K562 treated with DMSO at 1 percent for 48 hours (cell line): ENCODE results near the gene GPR37L1. TPM values are rescaled to one million over a fixed set of nuclear protein-coding genes. Genes with fewer than 3 reads are reported as not detected.

Experiments
- total RNA-seq: library from RNA; unstranded; fragments of 300-600 nt; gene quantifications from 2 replicates; pipeline ENCODE4 v1.2.3, GENCODE V29; 2022; ENCODE audit warnings: low replicate concordance; ENCODE audit errors: extremely low read depth

The GPR37L1 gene
- total RNA-seq: not detected in 2 replicates

GRCh38 chr1:202122639-202123335, at the start of gene GPR37L1:
Gene GPR37L1, plus strand, starts transcription at chr1:202122917. Its CDS starts 47 bp downstream, at chr1:202122964.

GRCh38 chr1:202144402-202145067, 21.8 kb downstream of the GPR37L1 start, which contains the start of gene ARL8A:
Gene ARL8A, minus strand, starts transcription at chr1:202144737. Its CDS starts 165 bp downstream, at chr1:202144572.

GRCh38 chr1:202160377-202160940, 37.7 kb downstream of the GPR37L1 start, which contains the start of gene PTPN7:
Gene PTPN7, minus strand, starts transcription at chr1:202160602. Its CDS starts 1,200 bp downstream, at chr1:202159402.

Other genes with a start within 250 kb of the GPR37L1 start
- not detected in 2 replicates for gene SHISA4, start 234.0 kb upstream of the GPR37L1 start, total RNA-seq
- gene LMOD1, start 176.4 kb upstream of the GPR37L1 start, total RNA-seq: not detected in 2 replicates
- not detected in 2 replicates for gene TIMM17A, start 167.4 kb upstream of the GPR37L1 start, total RNA-seq
- gene RNPEP, start 140.3 kb upstream of the GPR37L1 start, total RNA-seq: not detected in 2 replicates
- not detected in 2 replicates for gene ELF3, start 112.3 kb upstream of the GPR37L1 start, total RNA-seq
- not detected in 2 replicates for gene ARL8A, start 21.8 kb downstream of the GPR37L1 start, total RNA-seq
- not detected in 2 replicates for gene PTPN7, start 37.7 kb downstream of the GPR37L1 start, total RNA-seq
- not detected in 2 replicates for gene LGR6, start 70.9 kb downstream of the GPR37L1 start, total RNA-seq
- gene UBE2T, start 219.0 kb downstream of the GPR37L1 start, total RNA-seq: not detected in 2 replicates
- not detected in 2 replicates for gene PPP1R12B, start 225.8 kb downstream of the GPR37L1 start, total RNA-seq